Upper lobe of right lung (tissue), 1 donor: ENCODE data around the gene HOPX. TPM values are rescaled to one million over a fixed set of nuclear protein-coding genes. Genes with fewer than 3 reads are reported as not detected.
"Not testable (repeated sequence)": the region's sequence is repeated elsewhere in the genome, so short reads cannot be mapped to it uniquely, and the experiment has no call there.

ENCODE experiments used
- ATAC-seq: fragments of 200-7000 bp; cut with Tn5 transposase; one replicate; pipeline ENCODE4 v1.9.1; 2020; ENCODE audit warnings: mild to moderate bottlenecking, moderate library complexity
- DNase-seq: peaks from one replicate; pipeline ENCODE4 v3.0.0-alpha.2; 2020
- H3K27ac ChIP-seq: fragments of 200-600 bp; one replicate; pipeline ENCODE4 v1.8.0; 2022
- H3K27me3 ChIP-seq: fragments of 200-600 bp; one replicate; pipeline ENCODE4 v1.8.0; 2022; ENCODE audit warnings: mild to moderate bottlenecking
- H3K36me3 ChIP-seq: fragments of 200-600 bp; one replicate; pipeline ENCODE4 v1.8.0; 2022
- H3K4me1 ChIP-seq: fragments of 200-600 bp; one replicate; pipeline ENCODE4 v1.8.0; 2022
- H3K4me3 ChIP-seq: fragments of 200-600 bp; one replicate; pipeline ENCODE4 v1.8.0; 2022; ENCODE audit warnings: mild to moderate bottlenecking
- H3K9me3 ChIP-seq: fragments of 200-600 bp; one replicate; pipeline ENCODE4 v1.8.0; 2022
- CTCF ChIP-seq: fragments of 200-600 bp; IDR thresholded peaks from one replicate; pipeline ENCODE4 v1.8.0; 2022; ENCODE audit warnings: antibody characterized with exemption
- intact Hi-C: fragments of 100-400 bp; cut with DNase I; formaldehyde crosslinking; loops from one replicate; pipeline ENCODE4 v1.11.0; 2022
- total RNA-seq: library from RNA; stranded (reverse); fragmentation: NEBNext Ultra II Directional; extraction: Animal tissue kit (Norgen Biotek cat#: 25700); gene quantifications from one replicate; pipeline ENCODE4 v1.2.1, GENCODE V29; 2021
- donor health status: DM: no; HTN: yes; CAD: no; lungs with severe emphysema.

Gene HOPX
- total RNA-seq, 1 donor from 2014 or later: 520 TPM

- TF ChIP-seq CTCF: no peak
- Histone ChIP-seq H3K4me1 (no peaks in the 10 kb centered on the region), H3K27ac (no peak overlapping the region), H3K27me3 (no peaks in the 10 kb centered on the region), H3K4me3 (no peak overlapping the region), H3K9me3 (no peaks in the 10 kb centered on the region), H3K36me3 (no peaks in the 10 kb centered on the region)
- ATAC-seq (no peak), DNase-seq (no peak)
- intact Hi-C loops: no loop called here
Measured at GRCh38 chr4:56619816-56620215, 61.3 kb downstream of the HOPX start.

- H3K9me3 ChIP-seq: no peaks in the 10 kb centered on the region
- H3K27ac ChIP-seq: no peak overlapping the region
- H3K4me3 ChIP-seq: no peak overlapping the region
- no peaks in the 10 kb centered on the region for H3K36me3 ChIP-seq
- no peaks in the 10 kb centered on the region for H3K4me1 ChIP-seq
- DNase-seq (no peak), ATAC-seq (no peak)
- TF ChIP-seq CTCF: no peak
- intact Hi-C loops: no loop called here
- H3K27me3 ChIP-seq: no peaks in the 10 kb centered on the region
Measured at GRCh38 chr4:56619160-56619559, 61.9 kb downstream of the HOPX start.

GRCh38 chr4:56618734-56619133 is 62.4 kb downstream of the HOPX start:
- intact Hi-C loops: no loop called here
- Histone ChIP-seq H3K4me1 (no peaks in the 10 kb centered on the region), H3K36me3 (no peaks in the 10 kb centered on the region), H3K27ac (no peak overlapping the region), H3K4me3 (no peak overlapping the region), H3K27me3 (no peaks in the 10 kb centered on the region), H3K9me3 (no peaks in the 10 kb centered on the region)
- ATAC-seq: no peak
- TF ChIP-seq CTCF: no peak
- no peak for DNase-seq

- H3K27ac ChIP-seq: no peak overlapping the region
- ATAC-seq (no peak), DNase-seq (no peak)
- intact Hi-C loops: no loop called here
- H3K27me3 ChIP-seq: no peaks in the 10 kb centered on the region
- no peak overlapping the region for H3K4me3 ChIP-seq
- H3K36me3 ChIP-seq: no peaks in the 10 kb centered on the region
- TF ChIP-seq CTCF: no peak
- no peaks in the 10 kb centered on the region for H3K9me3 ChIP-seq
- no peaks in the 10 kb centered on the region for H3K4me1 ChIP-seq
Measured at GRCh38 chr4:56613101-56613862, 67.8 kb downstream of the HOPX start.

GRCh38 chr4:56612282-56612681 is 68.8 kb downstream of the HOPX start:
- no peaks in the 10 kb centered on the region for H3K36me3 ChIP-seq
- H3K27ac ChIP-seq: no peak overlapping the region
- no peaks in the 10 kb centered on the region for H3K27me3 ChIP-seq
- no peak for ATAC-seq
- TF ChIP-seq CTCF: no peak
- no peaks in the 10 kb centered on the region for H3K9me3 ChIP-seq
- H3K4me3 ChIP-seq: no peak overlapping the region
- no peak for DNase-seq
- H3K4me1 ChIP-seq: no peaks in the 10 kb centered on the region
- intact Hi-C loops: no loop called here

- no peaks in the 10 kb centered on the region for H3K9me3 ChIP-seq
- no peaks in the 10 kb centered on the region for H3K36me3 ChIP-seq
- DNase-seq (no peak), ATAC-seq (no peak)
- TF ChIP-seq CTCF: no peak
- no peak overlapping the region for H3K4me3 ChIP-seq
- no peaks in the 10 kb centered on the region for H3K4me1 ChIP-seq
- H3K27ac ChIP-seq: no peak overlapping the region
- intact Hi-C loops: no loop called here
- no peaks in the 10 kb centered on the region for H3K27me3 ChIP-seq
Measured at GRCh38 chr4:56611501-56611900, 69.6 kb downstream of the HOPX start.

GRCh38 chr4:56610170-56610569 is 70.9 kb downstream of the HOPX start:
- H3K27me3 ChIP-seq, intact Hi-C loops: not testable (repeated sequence)

More at GRCh38 chr4:56610170-56610569, 70.9 kb downstream of the HOPX start:
- not testable (repeated sequence) for H3K4me1 ChIP-seq, DNase-seq, ATAC-seq, H3K4me3 ChIP-seq, H3K27ac ChIP-seq, H3K9me3 ChIP-seq, H3K36me3 ChIP-seq
